Smooth muscle cell of the pulmonary artery (primary cell): Measurements from ENCODE around the gene RSF1. TPM values are rescaled to one million over a fixed set of nuclear protein-coding genes. Genes with fewer than 3 reads are reported as not detected.

ENCODE experiments used
- total RNA-seq: library from RNA; depleted of rRNA; stranded (reverse); fragments of >200 nt; gene quantifications from 2 replicates; pipeline ENCODE4 v1.2.3, GENCODE V29; 2014

RSF1 gene
- total RNA-seq: 24.5 and 28.9 TPM in 2 replicates

GRCh38 chr11:77820565-77821348 lies at the start of gene RSF1, which contains the start of gene AAMDC:
RSF1 (minus strand) TSS chr11:77820722; CDS start chr11:77820714, 8 bp downstream.
AAMDC (plus strand) TSS chr11:77821144; CDS start chr11:77842497, 21,353 bp downstream.

GRCh38 chr11:77637345-77638165 lies 183.0 kb downstream of the RSF1 start, which contains the start of gene CLNS1A:
CLNS1A (minus strand) TSS chr11:77637794; CDS start chr11:77637714, 80 bp downstream.

Other genes starting within 250 kb of the RSF1 start
- 1.6 and 3.0 TPM in 2 replicates for gene AQP11, start 230.8 kb downstream of the RSF1 start, total RNA-seq
- 155 and 172 TPM in 2 replicates for gene CLNS1A, start 182.9 kb downstream of the RSF1 start, total RNA-seq
- gene AAMDC, start 422 bp upstream of the RSF1 start, total RNA-seq: 17.3 and 32.2 TPM in 2 replicates
- gene INTS4, start 173.9 kb upstream of the RSF1 start, total RNA-seq: 27.2 and 29.4 TPM in 2 replicates
- 0.50 and 0.72 TPM in 2 replicates for gene KCTD14, start 202.6 kb upstream of the RSF1 start, total RNA-seq
- gene THRSP, start 243.1 kb upstream of the RSF1 start, total RNA-seq: not detected in 2 replicates